BJ (cell line): ENCODE measurements around the gene P4HA1. TPM values are rescaled to one million over a fixed set of nuclear protein-coding genes. Genes with fewer than 3 reads are reported as not detected.
A peak's percentile ranks its signal among the peaks of the same experiment; 100 is the strongest.

ENCODE experiments used
- CTCF ChIA-PET: fragments of 350-600 bp; formaldehyde crosslinking; extraction: SDS; loops from one replicate; lab custom pipeline; 2021; ENCODE audit warnings: antibody characterized with exemption, inconsistent platforms; lab: Yijun Ruan, JAX
- POLR2A ChIA-PET: fragments of 300-600 bp; sonication (Branson Sonifier 250); formaldehyde crosslinking; extraction: SDS; loops from one replicate; lab custom pipeline; 2021; ENCODE audit warnings: antibody characterized with exemption; lab: Charles Lee
- DNase-seq: peaks from one replicate; pipeline ENCODE4 v3.0.0-alpha.2; 2011; ENCODE audit warnings: low read depth
- H3K27me3 ChIP-seq: 2 replicates; pipeline ENCODE4 v1.6.0; 2011; ENCODE audit warnings: low read length; ENCODE audit not compliant: control insufficient read depth, insufficient read depth
- H3K36me3 ChIP-seq: 2 replicates; pipeline ENCODE4 v1.5.1; 2011; ENCODE audit warnings: low read length; ENCODE audit not compliant: control insufficient read depth, insufficient read depth
- H3K4me3 ChIP-seq: 2 replicates; pipeline ENCODE4 v1.5.1; 2011; ENCODE audit warnings: low read depth, mild to moderate bottlenecking, control low read depth, low read length
- polyA plus RNA-seq: library from polyadenylated mRNA; depleted of rRNA; stranded (reverse); fragments of >200 nt; gene quantifications from 2 replicates; pipeline ENCODE4 v1.2.3, GENCODE V29; 2011
- TF ChIP-seq, protein P1 (sequence below): IDR thresholded peaks from 2 replicates; pipeline ENCODE4 v1.5.1; 2011; ENCODE audit warnings: low read depth, mild to moderate bottlenecking, control low read depth, inconsistent platforms, low read length, moderate library complexity; ENCODE audit not compliant: insufficient read depth

Gene P4HA1
- polyA plus RNA-seq, 1 experiment = 91.7 TPM

GRCh38 chr10:73094986-73095480, 1.6 kb downstream of the P4HA1 start:
- TF ChIP-seq, protein P1, sequence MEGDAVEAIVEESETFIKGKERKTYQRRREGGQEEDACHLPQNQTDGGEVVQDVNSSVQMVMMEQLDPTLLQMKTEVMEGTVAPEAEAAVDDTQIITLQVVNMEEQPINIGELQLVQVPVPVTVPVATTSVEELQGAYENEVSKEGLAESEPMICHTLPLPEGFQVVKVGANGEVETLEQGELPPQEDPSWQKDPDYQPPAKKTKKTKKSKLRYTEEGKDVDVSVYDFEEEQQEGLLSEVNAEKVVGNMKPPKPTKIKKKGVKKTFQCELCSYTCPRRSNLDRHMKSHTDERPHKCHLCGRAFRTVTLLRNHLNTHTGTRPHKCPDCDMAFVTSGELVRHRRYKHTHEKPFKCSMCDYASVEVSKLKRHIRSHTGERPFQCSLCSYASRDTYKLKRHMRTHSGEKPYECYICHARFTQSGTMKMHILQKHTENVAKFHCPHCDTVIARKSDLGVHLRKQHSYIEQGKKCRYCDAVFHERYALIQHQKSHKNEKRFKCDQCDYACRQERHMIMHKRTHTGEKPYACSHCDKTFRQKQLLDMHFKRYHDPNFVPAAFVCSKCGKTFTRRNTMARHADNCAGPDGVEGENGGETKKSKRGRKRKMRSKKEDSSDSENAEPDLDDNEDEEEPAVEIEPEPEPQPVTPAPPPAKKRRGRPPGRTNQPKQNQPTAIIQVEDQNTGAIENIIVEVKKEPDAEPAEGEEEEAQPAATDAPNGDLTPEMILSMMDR = no peak
- Histone ChIP-seq H3K36me3 (peaks cover 1% of the 10 kb centered on the region; the same call in 1 of the 2 replicates), H3K4me3 (peak overlapping the region; percentile 72), H3K27me3 (no peaks in the 10 kb centered on the region)
- ChIA-PET CTCF (interaction anchor here (1.0 to 1.8 kb wide), 4 partner anchors 11 to 73 kb away, joined by 3 to 5 read pairs (median 4); partner anchors contain the start of genes ECD and FAM149B1), POLR2A (interaction anchor here (0.6 to 0.7 kb wide), 4 partner anchors 19 to 383 kb away, joined by 4 to 15 read pairs (median 8); no protein-coding TSS in a partner anchor)
- no peak for DNase-seq

GRCh38 chr10:73093922-73094850, 2.5 kb downstream of the P4HA1 start:
- no peak for DNase-seq
- Histone ChIP-seq H3K27me3 (no peaks in the 10 kb centered on the region), H3K36me3 (peaks cover 3% of the 10 kb centered on the region), H3K4me3 (peak overlapping the region; percentile 72)
- CTCF ChIA-PET = interaction anchor here (1.1 to 1.8 kb wide), 3 partner anchors 10 to 65 kb away, joined by 3 to 5 read pairs (median 4); no protein-coding TSS in a partner anchor
- POLR2A ChIA-PET = interaction anchor here (0.6 to 0.7 kb wide), 3 partner anchors 26 to 402 kb away, joined by 3 to 15 read pairs (median 10); no protein-coding TSS in a partner anchor
- TF ChIP-seq, protein P1 = no peak

- ChIA-PET POLR2A (no interaction called here), CTCF (interaction anchor here (1.1 to 1.8 kb wide), 2 partner anchors 8 to 62 kb away, joined by 3 to 4 read pairs; no protein-coding TSS in a partner anchor)
- no peak for DNase-seq
- no peaks in the 10 kb centered on the region for H3K27me3 ChIP-seq
- H3K4me3 ChIP-seq = no peak overlapping the region
- TF ChIP-seq, protein P1 = no peak
- H3K36me3 ChIP-seq = peaks cover 3% of the 10 kb centered on the region
Measured at GRCh38 chr10:73092830-73093229, 3.8 kb downstream of the P4HA1 start.

- POLR2A ChIA-PET = interaction anchor here (1.2 kb wide), 1 partner anchor 8 kb away, joined by 14 read pairs; the partner anchor contains the start of gene P4HA1
Measured at GRCh38 chr10:73088304-73088703, 8.4 kb downstream of the P4HA1 start.

More at GRCh38 chr10:73088304-73088703, 8.4 kb downstream of the P4HA1 start:
- Histone ChIP-seq H3K36me3 (peaks cover 3% of the 10 kb centered on the region), H3K4me3 (no peak overlapping the region), H3K27me3 (no peaks in the 10 kb centered on the region)
- no peak for DNase-seq
- CTCF ChIA-PET = no interaction called here
- TF ChIP-seq, protein P1 = no peak
